Left lung (tissue), 10 donors: ENCODE data around the gene PDZD4. TPM values are rescaled to one million over a fixed set of nuclear protein-coding genes. Genes with fewer than 3 reads are reported as not detected.
A peak's percentile ranks its signal among the peaks of the same experiment; 100 is the strongest.

ENCODE experiments used
- ATAC-seq: fragments of 200-7000 bp; cut with Tn5 transposase; one replicate; pipeline ENCODE4 v1.9.1; 2020; ENCODE audit warnings: moderate library complexity
- DNase-seq, 4 donors: peaks; one replicate each; pipeline ENCODE4 v3.0.0-alpha.2; 2013 to 2020
- H3K27ac ChIP-seq, 2 donors: fragments of 200-600 bp; sonication (generic) in 1 of 2; one replicate each; pipeline versions ENCODE4 v1.5.0 to v1.8.0; 2020 to 2021
- H3K27me3 ChIP-seq, 2 donors: fragments of 200-600 bp; sonication (generic) in 1 of 2; one replicate each; pipeline versions ENCODE4 v1.5.0 to v1.8.0; 2020 to 2021
- H3K36me3 ChIP-seq, 2 donors: fragments of 200-600 bp; sonication (generic) in 1 of 2; one replicate each; pipeline versions ENCODE4 v1.5.0 to v1.8.0; 2020 to 2021
- H3K4me1 ChIP-seq, 2 donors: fragments of 200-600 bp; one replicate each; pipeline ENCODE4 v1.8.0; 2021
- H3K4me3 ChIP-seq, 2 donors: fragments of 200-600 bp; sonication (generic) in 1 of 2; one replicate each; pipeline versions ENCODE4 v1.5.0 to v1.8.0; 2020 to 2021; ENCODE audit warnings: mild to moderate bottlenecking in 1 of 2
- H3K9me3 ChIP-seq, 2 donors: fragments of 200-600 bp; sonication (generic) in 1 of 2; one replicate each; pipeline versions ENCODE4 v1.5.0 to v1.8.0; 2020 to 2021
- intact Hi-C, 2 donors: fragments of 100-400 bp; cut with DNase I; formaldehyde crosslinking; loops; one replicate each; pipeline versions ENCODE4 v1.11.2 to v1.14.2; 2022
- polyA plus RNA-seq, 6 donors: library from polyadenylated mRNA; unstranded; fragments of 120-200 nt; gene quantifications; one replicate each; pipeline ENCODE4 v1.2.1, GENCODE V29; 2013; ENCODE audit not compliant: insufficient read length in 6 of 6
- total RNA-seq, 2 donors: library from RNA; stranded (reverse); fragmentation: NEBNext Ultra II Directional; extraction: Animal tissue kit (Norgen Biotek cat#: 25700); gene quantifications; one replicate each; pipeline ENCODE4 v1.2.1, GENCODE V29; 2021
- TF ChIP-seq, protein P1 (sequence below), 2 donors: fragments of 200-600 bp; sonication (generic) in 1 of 2; IDR thresholded peaks; one replicate each; pipeline versions ENCODE4 v1.5.0 to v1.8.0; 2021; ENCODE audit warnings: antibody characterized with exemption in 2 of 2
- donor health status: DM: no; HTN: yes; CAD: no.
- donor health status: DM: no; HTN: no; CAD: no.

The PDZD4 gene
- total and polyA plus RNA-seq, 8 donors, result 2.3 to 13.7 (median 10.3) TPM

DNA sequence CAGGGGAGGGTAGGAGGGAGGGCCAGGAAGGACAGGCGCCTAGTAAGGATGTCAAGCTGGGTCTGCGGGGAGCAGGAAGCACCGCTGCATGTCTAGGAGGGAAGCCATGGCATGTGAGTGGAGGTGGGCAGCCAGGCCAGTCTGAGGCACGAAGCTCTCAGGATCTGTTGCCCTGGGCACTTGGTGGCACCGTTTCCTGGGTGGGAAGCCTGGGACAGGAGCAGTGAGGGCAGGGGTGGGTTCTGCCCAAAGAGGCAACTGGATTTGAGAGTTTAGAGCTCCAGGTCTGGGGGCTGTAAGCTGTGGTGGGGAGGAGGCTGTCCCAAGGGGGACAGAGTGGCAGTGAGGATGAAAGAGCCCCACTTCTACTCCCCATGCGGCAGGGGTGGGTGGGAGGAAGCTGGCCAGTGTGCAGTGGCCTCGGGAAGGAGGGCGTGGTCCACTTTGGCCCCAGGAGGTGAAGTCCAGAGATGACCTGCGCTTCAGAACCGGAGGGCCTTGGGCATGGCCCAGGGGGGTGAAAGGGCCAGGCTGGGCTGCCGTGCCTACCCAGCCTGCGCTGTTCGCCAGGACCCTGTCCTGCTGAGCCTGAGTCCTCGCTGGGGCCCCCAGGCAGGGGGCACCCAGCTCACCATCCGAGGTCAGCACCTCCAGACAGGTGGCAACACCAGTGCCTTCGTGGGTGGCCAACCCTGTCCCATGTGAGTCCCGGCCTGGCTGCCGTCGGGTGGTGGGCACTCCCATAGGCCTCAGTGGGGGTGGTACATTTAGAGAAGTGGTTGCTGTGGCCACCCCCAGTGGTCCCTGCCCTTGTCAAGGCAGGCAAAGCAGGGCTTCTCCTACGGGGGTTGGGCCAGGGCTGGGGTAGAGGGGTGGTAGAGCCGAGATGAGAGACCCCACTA lies 57.8 kb downstream of the PDZD4 start:
- peaks cover 0 to 2% of the 10 kb centered on the region in 2 donors for H3K27me3 ChIP-seq

DNA sequence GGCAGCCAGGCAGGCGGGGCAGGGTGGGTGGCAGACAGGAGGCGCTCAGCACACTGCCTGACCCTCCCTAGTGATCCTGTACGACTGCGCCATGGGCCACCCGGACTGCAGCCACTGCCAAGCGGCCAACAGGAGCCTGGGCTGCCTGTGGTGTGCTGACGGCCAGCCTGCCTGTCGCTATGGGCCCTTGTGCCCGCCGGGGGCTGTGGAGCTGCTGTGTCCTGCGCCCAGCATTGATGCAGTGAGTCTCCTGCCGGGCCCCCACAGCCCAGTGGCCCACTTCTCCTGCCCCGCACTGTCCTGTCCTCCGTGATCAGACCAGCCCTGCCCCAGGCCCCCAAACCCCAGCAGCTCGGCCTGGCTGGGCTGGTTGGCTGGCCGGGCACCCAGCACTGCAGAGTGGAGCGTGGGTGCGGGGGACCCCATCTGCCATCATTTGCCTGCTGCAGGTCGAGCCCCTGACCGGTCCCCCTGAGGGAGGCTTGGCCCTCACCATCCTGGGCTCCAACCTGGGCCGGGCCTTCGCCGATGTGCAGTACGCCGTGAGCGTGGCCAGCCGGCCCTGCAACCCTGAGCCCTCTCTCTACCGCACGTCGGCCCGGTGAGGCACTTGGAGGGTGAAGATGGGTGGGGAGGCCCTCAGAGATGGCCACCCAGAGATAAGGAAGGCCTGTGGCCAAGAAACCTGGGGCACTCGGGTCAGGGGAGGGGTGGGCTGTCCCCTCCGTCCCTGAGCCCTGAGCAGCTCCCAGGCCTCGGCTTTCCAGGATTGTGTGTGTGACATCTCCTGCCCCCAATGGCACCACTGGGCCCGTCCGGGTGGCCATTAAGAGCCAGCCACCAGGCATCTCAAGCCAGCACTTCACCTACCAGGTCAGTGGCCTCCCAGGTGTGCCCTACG lies 58.7 kb downstream of the PDZD4 start:
- H3K4me3 ChIP-seq, result no peak overlapping the region
- H3K27ac ChIP-seq, result no peak overlapping the region
- TF ChIP-seq, protein P1, sequence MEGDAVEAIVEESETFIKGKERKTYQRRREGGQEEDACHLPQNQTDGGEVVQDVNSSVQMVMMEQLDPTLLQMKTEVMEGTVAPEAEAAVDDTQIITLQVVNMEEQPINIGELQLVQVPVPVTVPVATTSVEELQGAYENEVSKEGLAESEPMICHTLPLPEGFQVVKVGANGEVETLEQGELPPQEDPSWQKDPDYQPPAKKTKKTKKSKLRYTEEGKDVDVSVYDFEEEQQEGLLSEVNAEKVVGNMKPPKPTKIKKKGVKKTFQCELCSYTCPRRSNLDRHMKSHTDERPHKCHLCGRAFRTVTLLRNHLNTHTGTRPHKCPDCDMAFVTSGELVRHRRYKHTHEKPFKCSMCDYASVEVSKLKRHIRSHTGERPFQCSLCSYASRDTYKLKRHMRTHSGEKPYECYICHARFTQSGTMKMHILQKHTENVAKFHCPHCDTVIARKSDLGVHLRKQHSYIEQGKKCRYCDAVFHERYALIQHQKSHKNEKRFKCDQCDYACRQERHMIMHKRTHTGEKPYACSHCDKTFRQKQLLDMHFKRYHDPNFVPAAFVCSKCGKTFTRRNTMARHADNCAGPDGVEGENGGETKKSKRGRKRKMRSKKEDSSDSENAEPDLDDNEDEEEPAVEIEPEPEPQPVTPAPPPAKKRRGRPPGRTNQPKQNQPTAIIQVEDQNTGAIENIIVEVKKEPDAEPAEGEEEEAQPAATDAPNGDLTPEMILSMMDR (IDR thresholded peaks at IDR 0.05), result no peak
- DNase-seq (peak in 1 of 4 donors; percentile 63), ATAC-seq (no peak)
- intact Hi-C loops, result no loop called here
- no peaks in the 10 kb centered on the region for H3K36me3 ChIP-seq
- no peaks in the 10 kb centered on the region for H3K4me1 ChIP-seq
- H3K27me3 ChIP-seq, result no peaks in the 10 kb centered on the region
- H3K9me3 ChIP-seq, result no peaks in the 10 kb centered on the region

More for the DNA sequence above, 57.8 kb downstream of the PDZD4 start:
- Histone ChIP-seq H3K27ac (no peak overlapping the region), H3K9me3 (no peaks in the 10 kb centered on the region), H3K36me3 (no peaks in the 10 kb centered on the region), H3K4me3 (no peak overlapping the region), H3K4me1 (no peaks in the 10 kb centered on the region)
- ATAC-seq (no peak), DNase-seq (peak in 1 of 4 donors; percentile 28)
- TF ChIP-seq, protein P1 (IDR thresholded peaks at IDR 0.05), result no peak
- intact Hi-C loops, result no loop called here

DNA sequence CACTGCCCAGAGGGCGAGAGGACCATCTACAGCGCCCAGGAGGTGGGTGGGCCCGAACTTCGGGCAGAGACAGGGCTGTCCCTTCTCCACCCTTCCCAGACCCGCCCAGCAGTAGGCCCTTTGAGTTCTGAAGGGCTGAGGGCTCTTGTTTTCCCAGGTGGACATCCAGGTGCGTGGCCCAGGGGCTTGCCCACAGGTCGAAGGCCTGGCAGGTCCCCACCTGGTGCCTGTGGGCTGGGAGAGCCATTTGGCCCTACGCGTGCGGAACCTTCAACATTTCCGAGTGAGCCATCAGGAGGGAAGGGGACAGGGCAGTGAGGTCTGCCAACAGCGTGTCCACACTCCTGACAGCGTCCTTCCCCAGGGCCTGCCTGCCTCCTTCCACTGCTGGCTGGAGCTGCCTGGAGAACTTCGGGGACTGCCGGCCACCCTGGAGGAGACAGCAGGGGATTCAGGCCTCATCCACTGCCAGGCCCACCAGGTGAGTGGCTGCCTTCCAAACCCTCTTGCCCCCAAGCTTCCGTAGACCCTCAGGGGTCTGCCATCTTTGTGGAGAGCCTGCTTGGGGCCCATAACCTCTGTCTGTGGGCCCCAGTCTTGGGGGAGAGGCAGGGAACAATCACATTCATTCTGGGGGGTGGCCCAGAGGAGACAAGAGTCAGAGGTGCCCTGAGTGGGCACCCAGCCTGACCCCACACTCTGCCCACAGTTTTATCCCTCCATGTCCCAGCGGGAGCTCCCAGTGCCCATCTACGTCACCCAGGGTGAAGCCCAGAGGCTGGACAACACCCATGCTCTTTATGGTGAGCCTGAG lies 59.5 kb downstream of the PDZD4 start:
- Histone ChIP-seq H3K4me1 (no peaks in the 10 kb centered on the region), H3K36me3 (no peaks in the 10 kb centered on the region), H3K4me3 (no peak overlapping the region), H3K27me3 (no peaks in the 10 kb centered on the region), H3K27ac (no peak overlapping the region), H3K9me3 (no peaks in the 10 kb centered on the region)
- DNase-seq (peak in 1 of 4 donors; percentile 34), ATAC-seq (no peak)
- intact Hi-C loops, result no loop called here
- TF ChIP-seq, protein P1 (IDR thresholded peaks at IDR 0.05), result no peak

DNA sequence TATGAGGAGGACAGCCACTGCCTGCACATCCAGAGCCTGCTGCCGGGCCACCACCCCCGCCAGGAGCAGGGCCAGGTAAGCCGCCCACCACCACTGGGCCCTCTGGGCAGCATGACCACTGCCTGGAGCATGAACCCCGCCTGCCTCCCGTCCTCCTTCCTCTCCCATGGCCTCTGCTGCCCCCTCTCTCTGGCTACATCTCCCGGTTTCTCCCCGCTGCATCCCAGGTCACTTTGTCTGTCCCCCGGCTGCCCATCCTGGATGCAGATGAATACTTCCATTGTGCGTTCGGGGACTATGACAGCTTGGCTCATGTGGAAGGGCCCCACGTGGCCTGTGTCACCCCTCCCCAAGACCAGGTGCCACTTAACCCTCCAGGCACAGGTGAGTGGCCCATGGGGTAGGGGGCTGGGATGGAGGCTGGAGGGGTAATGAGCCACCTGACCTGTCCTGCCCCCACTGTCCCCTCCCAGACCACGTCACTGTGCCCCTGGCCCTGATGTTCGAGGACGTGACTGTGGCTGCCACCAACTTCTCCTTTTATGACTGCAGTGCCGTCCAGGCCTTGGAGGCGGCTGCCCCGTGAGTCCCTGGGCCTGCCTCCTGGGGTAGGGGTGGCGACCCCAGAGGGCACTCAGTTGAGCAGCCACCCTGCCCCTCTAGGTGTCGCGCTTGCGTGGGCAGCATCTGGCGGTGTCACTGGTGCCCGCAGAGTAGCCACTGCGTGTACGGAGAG lies 60.3 kb downstream of the PDZD4 start:
- TF ChIP-seq, protein P1 (IDR thresholded peaks at IDR 0.05), result no peak
- Histone ChIP-seq H3K27ac (no peak overlapping the region), H3K4me3 (no peak overlapping the region), H3K9me3 (no peaks in the 10 kb centered on the region), H3K4me1 (no peaks in the 10 kb centered on the region), H3K36me3 (no peaks in the 10 kb centered on the region), H3K27me3 (no peaks in the 10 kb centered on the region)
- intact Hi-C loops, result loop anchor here in 1 of 2 donors (10.0 kb wide), 1 partner anchor 175 kb away; the partner anchor contains the start of gene RENBP
- ATAC-seq, result no peak
- no peak for DNase-seq
